ENCODE measurements around the gene SERTM2.

The SERTM2 gene

GRCh38 chrX:111561851-111562250 is 50.4 kb downstream of the SERTM2 start:
- no peak for DNase-seq

GRCh38 chrX:111567542-111568255 is 56.3 kb downstream of the SERTM2 start:
- DNase-seq = no peak

GRCh38 chrX:111568354-111568753 is 56.9 kb downstream of the SERTM2 start:
- no peak for DNase-seq

- DNase-seq = no peak
These were observed 57.4 kb downstream of the SERTM2 start for GRCh38 chrX:111568817-111569216.
